Progenitor cell of endocrine pancreas (in vitro differentiated cells): Measurements from ENCODE around the gene COL27A1. TPM values are rescaled to one million over a fixed set of nuclear protein-coding genes. Genes with fewer than 3 reads are reported as not detected.

Experiments
- DNase-seq: peaks from one replicate; pipeline ENCODE4 v3.0.0; 2021; ENCODE audit warnings: low spot score; ENCODE audit not compliant: unreplicated experiment
- H3K27ac Mint-ChIP-seq: 2 replicates; pipeline ENCODE4 v1.8.0; 2021; ENCODE audit warnings: mild to moderate bottlenecking, moderate library complexity, mixed read lengths
- H3K27me3 Mint-ChIP-seq: 2 replicates; pipeline ENCODE4 v1.8.0; 2021; ENCODE audit warnings: mixed read lengths
- H3K36me3 Mint-ChIP-seq: 2 replicates; pipeline ENCODE4 v1.8.0; 2022; ENCODE audit warnings: mixed read lengths; ENCODE audit not compliant: insufficient read depth
- H3K4me1 Mint-ChIP-seq: 2 replicates; pipeline ENCODE4 v1.8.0; 2021; ENCODE audit warnings: low read depth, mixed read lengths
- H3K4me3 Mint-ChIP-seq: 2 replicates; pipeline ENCODE4 v1.8.0; 2021; ENCODE audit warnings: low read depth, mild to moderate bottlenecking, moderate library complexity, mixed read lengths
- H3K9me3 Mint-ChIP-seq: 2 replicates; pipeline ENCODE4 v1.8.0; 2021; ENCODE audit warnings: low read depth, mixed read lengths
- total RNA-seq: library from RNA; stranded (reverse); gene quantifications from 2 replicates; pipeline ENCODE4 v1.2.1, GENCODE V29; 2021
- TF ChIP-seq, protein P1 (sequence below): fragments of 200-600 bp; sonication (generic); IDR thresholded peaks from one replicate; pipeline ENCODE4 v1.5.0; 2021; ENCODE audit warnings: antibody characterized with exemption, mild to moderate bottlenecking; ENCODE audit not compliant: unreplicated experiment

COL27A1 gene
- total RNA-seq, 1 donor from 2014 or later: 178 TPM

GRCh38 chr9:114339130-114339908 lies 184.0 kb downstream of the COL27A1 start:
- DNase-seq: peak; percentile 23
- TF ChIP-seq, protein P1, sequence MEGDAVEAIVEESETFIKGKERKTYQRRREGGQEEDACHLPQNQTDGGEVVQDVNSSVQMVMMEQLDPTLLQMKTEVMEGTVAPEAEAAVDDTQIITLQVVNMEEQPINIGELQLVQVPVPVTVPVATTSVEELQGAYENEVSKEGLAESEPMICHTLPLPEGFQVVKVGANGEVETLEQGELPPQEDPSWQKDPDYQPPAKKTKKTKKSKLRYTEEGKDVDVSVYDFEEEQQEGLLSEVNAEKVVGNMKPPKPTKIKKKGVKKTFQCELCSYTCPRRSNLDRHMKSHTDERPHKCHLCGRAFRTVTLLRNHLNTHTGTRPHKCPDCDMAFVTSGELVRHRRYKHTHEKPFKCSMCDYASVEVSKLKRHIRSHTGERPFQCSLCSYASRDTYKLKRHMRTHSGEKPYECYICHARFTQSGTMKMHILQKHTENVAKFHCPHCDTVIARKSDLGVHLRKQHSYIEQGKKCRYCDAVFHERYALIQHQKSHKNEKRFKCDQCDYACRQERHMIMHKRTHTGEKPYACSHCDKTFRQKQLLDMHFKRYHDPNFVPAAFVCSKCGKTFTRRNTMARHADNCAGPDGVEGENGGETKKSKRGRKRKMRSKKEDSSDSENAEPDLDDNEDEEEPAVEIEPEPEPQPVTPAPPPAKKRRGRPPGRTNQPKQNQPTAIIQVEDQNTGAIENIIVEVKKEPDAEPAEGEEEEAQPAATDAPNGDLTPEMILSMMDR: peak; percentile 75
- Mint-ChIP-seq H3K27ac (no peak overlapping the region), H3K4me1 (no peaks in the 10 kb centered on the region), H3K9me3 (no peaks in the 10 kb centered on the region), H3K27me3 (no peaks in the 10 kb centered on the region), H3K36me3 (peaks cover 25% of the 10 kb centered on the region), H3K4me3 (no peak overlapping the region)

DNA sequence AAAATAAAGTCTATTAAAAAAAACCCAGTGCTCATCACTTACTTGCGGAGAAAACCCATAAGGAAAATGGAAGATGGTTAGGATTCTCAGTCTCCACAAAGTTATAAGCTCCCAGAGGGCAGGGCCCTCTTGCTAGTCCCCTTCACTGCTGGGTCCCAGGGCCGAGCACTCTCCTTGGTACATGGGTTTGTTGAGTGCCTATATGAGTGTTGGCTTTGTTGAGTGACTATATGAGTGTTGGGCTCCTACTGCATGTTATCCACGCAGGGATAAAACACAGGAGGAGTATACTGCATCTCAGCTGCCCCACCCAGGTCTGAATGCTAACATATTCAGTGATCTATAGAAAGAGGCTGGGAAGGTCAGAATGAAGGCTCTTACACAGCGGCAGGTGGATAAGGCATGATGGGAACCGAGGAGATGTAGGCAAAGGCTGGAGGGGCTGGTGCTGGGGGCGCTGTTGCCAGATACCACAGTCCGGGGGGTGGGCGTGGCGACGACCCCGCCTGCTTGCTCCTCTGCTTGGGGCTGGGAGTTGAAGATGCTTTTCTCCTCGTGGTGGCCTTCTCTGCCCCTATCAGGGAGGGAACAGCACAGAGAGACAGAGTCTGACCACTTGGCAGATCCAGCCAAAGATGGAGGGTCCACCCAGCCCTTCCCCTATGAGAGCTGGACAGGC lies 186.0 kb downstream of the COL27A1 start:
- Mint-ChIP-seq H3K4me1 (no peaks in the 10 kb centered on the region), H3K9me3 (no peaks in the 10 kb centered on the region), H3K4me3 (no peak overlapping the region), H3K27me3 (no peaks in the 10 kb centered on the region), H3K27ac (peak overlapping the region; percentile 63), H3K36me3 (peaks cover 27% of the 10 kb centered on the region)
- TF ChIP-seq, protein P1: no peak
- DNase-seq: no peak

GRCh38 chr9:114341991-114342390 lies 186.7 kb downstream of the COL27A1 start:
- no peaks in the 10 kb centered on the region for H3K4me1 Mint-ChIP-seq
- H3K27me3 Mint-ChIP-seq: no peaks in the 10 kb centered on the region
- H3K4me3 Mint-ChIP-seq: no peak overlapping the region
- peaks cover 29% of the 10 kb centered on the region for H3K36me3 Mint-ChIP-seq
- no peak overlapping the region for H3K27ac Mint-ChIP-seq
- no peak for DNase-seq
- no peaks in the 10 kb centered on the region for H3K9me3 Mint-ChIP-seq
- TF ChIP-seq, protein P1: no peak

DNA sequence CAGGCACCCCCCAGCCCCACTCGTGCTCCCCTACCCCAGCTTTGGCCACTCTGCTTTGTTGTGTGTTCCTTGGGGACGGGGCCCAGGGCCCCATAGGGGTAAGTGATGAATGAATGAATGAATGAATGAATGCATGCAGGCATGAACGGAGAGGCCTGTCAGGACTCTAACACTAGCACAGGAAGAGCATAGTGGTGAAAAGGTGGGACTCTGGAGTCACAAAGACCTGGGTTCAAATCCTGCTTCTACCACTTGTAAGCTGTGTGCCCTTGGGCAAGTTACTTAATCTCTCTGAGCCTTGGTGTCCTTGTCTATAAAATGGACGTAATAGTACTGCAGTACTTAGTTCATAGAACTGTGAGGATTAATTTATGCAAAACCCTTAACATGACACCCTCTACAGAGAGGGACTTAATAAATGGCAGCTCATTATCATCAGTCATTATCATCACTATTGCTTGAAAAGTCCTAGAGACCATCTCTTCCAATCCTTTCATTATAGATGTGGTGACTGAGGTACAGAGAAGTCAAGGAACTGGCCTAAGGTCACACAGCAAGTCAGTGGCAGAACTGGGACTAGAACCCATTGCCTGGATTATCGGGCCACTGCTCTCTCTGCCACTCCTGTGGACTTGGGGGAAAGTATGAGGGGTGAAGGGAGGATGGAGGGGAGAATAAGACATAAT lies 187.6 kb downstream of the COL27A1 start:
- no peak for DNase-seq
- Mint-ChIP-seq H3K27me3 (no peaks in the 10 kb centered on the region), H3K4me1 (no peaks in the 10 kb centered on the region), H3K36me3 (peaks cover 25% of the 10 kb centered on the region), H3K27ac (no peak overlapping the region), H3K9me3 (no peaks in the 10 kb centered on the region), H3K4me3 (no peak overlapping the region)
- TF ChIP-seq, protein P1: no peak

GRCh38 chr9:114343471-114344187 lies 188.3 kb downstream of the COL27A1 start:
- TF ChIP-seq, protein P1: no peak
- Mint-ChIP-seq H3K4me3 (no peak overlapping the region), H3K27ac (no peak overlapping the region), H3K9me3 (no peaks in the 10 kb centered on the region), H3K36me3 (peaks cover 22% of the 10 kb centered on the region), H3K4me1 (no peaks in the 10 kb centered on the region), H3K27me3 (no peaks in the 10 kb centered on the region)
- DNase-seq: no peak
